NCI-H524 (cell line): ENCODE results near the gene PFDN2.

ENCODE experiments used
- DNase-seq, 2 experiments: peaks; one replicate each; lab custom pipeline; 2025; lab: John Stamatoyannopoulos, UW

PFDN2 gene

GRCh38 chr1:161117759-161118581 is at the start of gene PFDN2, which contains the start of gene NIT1:
Gene PFDN2 (minus strand): TSS chr1:161118037. CDS start chr1:161118026, 11 bp downstream.
Gene NIT1 (plus strand): TSS chr1:161118105. CDS start chr1:161118177, 72 bp downstream.
- DNase-seq: peak; percentile 35 to 57

GRCh38 chr1:161166669-161167548 is 49.1 kb upstream of the PFDN2 start:
- peak in 1 of 2 experiments; percentile 33 for DNase-seq

GRCh38 chr1:161165742-161166668 is 48.2 kb upstream of the PFDN2 start, which contains the start of gene PPOX:
Gene PPOX (plus strand): TSS chr1:161166426. CDS start chr1:161166848, 422 bp downstream.
- DNase-seq: peak; percentile 96

GRCh38 chr1:161164901-161165610 is 47.2 kb upstream of the PFDN2 start:
- no peak for DNase-seq

GRCh38 chr1:161163793-161164192 is 46.0 kb upstream of the PFDN2 start:
- no peak for DNase-seq

- DNase-seq: no peak
These were observed 45.0 kb upstream of the PFDN2 start for GRCh38 chr1:161162806-161163205.

GRCh38 chr1:161162052-161162451 is 44.2 kb upstream of the PFDN2 start:
- DNase-seq: no peak

GRCh38 chr1:161161652-161162051 is 43.8 kb upstream of the PFDN2 start:
- DNase-seq: no peak

- no peak for DNase-seq
These were observed 42.9 kb upstream of the PFDN2 start for GRCh38 chr1:161160671-161161145.

- no peak for DNase-seq
These were observed 42.0 kb upstream of the PFDN2 start for GRCh38 chr1:161159913-161160243.

- DNase-seq: peak; percentile 74 to 86
These were observed 41.5 kb upstream of the PFDN2 start, which contains the start of gene USP21 for GRCh38 chr1:161159087-161159912. Gene USP21 (plus strand): TSS chr1:161159500. CDS start chr1:161160641, 1,141 bp downstream.

GRCh38 chr1:161158316-161159010 is 40.6 kb upstream of the PFDN2 start:
- DNase-seq: no peak

- DNase-seq: no peak
These were observed 40.0 kb upstream of the PFDN2 start for GRCh38 chr1:161157867-161158266.

- peak; percentile 47 to 77 for DNase-seq
These were observed 36.0 kb upstream of the PFDN2 start, which contains the start of gene UFC1 for GRCh38 chr1:161153682-161154337. Gene UFC1 (plus strand): TSS chr1:161153978. CDS start chr1:161153998, 20 bp downstream.

GRCh38 chr1:161153176-161153575 is 35.3 kb upstream of the PFDN2 start:
- DNase-seq: no peak

GRCh38 chr1:161145832-161146231 is 28.0 kb upstream of the PFDN2 start:
- no peak for DNase-seq

- DNase-seq: no peak
These were observed 23.0 kb upstream of the PFDN2 start for GRCh38 chr1:161140755-161141400.

GRCh38 chr1:161139766-161140165 is 21.9 kb upstream of the PFDN2 start:
- peak in 1 of 2 experiments; percentile 38 for DNase-seq
